ENCODE measurements around the gene RASSF4.
"Not testable (repeated sequence)": the region's sequence is repeated elsewhere in the genome, so short reads cannot be mapped to it uniquely, and the experiment has no call there.

Gene RASSF4

DNA sequence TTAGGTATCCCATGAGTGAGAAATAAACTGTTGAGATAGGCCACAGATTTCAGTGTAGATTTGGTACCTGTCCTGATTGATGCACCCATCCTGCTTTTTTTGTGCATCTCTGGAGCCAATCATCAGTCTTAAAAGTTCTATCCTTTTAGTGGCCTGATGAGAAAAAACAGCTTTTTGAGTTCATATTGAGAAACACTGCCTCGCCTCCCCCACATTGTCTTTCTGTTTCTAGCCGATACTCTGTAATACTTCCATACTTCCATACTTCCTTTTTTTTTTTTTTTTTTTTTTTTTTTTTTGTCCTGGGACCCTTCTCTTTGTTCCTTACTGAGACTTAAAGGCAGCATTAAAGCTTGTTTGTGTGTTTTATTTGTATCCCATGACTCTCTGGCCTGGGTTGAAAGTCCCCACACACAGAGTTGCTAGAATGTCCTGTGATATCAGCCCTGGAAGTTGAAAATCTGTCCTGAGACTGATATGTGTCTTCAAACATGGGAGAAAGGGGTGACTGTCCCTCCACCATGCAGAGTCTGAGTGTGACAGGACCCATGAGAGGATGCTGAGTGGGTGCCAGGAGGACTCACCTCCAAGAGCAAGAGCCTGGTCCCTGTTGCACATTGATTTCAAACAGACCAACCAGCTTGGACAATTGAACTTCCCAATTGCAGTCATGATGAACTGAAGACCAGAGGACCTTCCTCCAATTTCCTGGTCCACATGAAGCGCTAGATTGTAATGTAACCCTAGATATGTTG, 46.9 kb downstream of the RASSF4 start:
- no peak for DNase-seq (ENCODE audit: low spot score)

DNA sequence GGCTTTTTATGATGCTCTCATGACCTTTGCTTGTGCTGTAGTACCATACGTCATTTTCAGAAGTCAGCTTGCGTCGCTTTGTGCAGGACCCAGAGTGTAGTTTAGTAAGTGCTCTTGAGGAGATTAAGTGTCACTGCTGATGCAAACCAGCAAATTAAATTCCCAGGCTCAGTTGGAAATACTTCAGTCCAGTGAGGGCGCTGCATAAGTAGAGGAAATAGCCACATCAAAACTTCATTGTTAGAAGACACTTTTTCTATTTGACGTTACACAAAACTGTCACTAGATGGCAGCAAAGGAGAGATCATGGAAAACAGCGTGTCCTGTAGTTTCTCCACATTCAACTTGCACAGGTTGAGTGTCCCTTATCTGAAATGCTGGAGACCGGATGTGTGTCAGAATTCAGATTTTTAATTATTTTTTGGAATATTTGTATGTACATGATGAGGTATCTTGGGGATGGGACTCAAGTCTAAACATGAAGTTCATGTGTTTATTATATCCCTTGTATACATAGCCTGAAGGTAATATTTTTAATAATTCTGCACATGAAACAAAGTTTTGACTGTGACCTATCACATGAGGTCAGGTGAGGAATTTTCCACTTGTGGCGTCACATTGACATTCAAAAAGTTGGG, 49.0 kb downstream of the RASSF4 start:
- peak; percentile 66 for DNase-seq (ENCODE audit: low spot score)

DNA sequence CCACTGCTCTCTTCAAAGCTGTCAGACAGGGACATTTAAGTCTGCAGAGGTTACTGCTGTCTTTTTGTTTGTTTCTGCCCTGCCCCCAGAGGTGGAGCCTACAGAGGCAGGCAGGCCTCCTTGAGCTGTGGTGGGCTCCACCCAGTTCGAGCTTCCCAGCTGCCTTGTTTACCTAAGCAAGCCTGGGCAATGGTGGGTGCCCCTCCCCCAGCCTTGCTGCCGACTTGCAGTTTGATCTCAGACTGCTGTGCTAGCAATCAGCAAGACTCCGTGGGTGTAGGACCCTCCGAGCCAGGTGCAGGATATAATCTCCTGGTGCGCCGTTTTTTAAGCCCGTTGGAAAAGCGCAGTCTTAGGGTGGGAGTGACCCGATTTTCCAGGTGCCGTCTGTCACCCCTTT, 55.0 kb downstream of the RASSF4 start:
- DNase-seq (ENCODE audit: low spot score): not testable (repeated sequence)

DNA sequence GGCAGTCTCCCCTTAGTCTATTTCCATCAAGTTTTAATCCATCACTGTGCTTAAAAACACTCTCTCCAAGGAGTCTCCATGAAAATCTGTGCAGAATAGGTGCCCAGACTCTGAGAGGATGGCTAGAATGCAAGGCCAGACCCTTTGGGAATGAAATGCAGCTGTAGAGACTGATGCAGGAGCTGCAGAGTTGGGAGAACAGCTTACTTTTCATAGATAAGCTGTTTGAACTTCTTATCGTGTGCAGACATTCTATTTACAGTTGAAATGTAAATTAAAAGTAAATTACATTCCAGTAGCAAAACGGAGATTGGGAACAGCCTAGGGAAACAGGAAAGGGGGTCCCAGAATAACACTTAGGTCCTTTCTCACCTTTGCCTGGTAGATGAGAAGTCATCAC, 56.0 kb downstream of the RASSF4 start:
- DNase-seq (ENCODE audit: low spot score): no peak

DNA sequence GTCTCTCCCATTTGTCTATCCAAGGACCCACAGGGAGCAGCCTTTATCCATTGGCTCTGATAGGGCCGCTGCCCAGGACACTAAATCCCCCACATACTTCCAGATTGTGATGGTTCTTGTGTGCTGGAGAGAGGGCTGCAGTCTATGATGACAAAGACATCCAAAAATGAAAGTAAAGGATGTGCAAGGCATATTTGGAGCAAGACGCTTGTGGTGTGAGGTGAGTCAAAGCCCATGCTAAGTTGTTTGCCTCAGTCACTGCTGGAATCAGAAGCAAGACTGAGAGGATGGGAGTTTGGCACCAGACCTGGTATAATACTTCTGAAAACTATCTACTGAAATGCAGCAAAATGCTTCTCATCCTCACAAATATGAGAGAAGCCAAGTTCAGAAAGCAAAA, 63.8 kb downstream of the RASSF4 start:
- DNase-seq (ENCODE audit: low spot score): no peak

DNA sequence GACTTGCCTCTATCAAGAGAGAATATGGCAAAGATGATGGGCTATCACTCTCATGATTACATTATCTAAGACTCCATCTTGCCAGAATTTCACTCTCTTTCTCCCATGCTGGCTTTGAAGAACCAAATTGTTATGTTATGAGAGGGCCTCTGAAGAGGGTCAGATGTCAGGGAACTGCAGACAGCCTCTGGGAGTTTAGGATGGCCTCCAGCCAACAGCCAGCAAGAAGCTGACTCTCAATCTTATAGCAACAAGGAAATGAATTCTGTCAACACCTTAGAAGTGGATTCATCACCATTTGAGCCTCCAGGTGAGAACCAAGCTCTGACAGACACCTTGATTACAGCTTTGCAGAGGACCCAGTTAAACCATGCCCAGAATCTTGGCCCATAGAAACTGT, 74.7 kb downstream of the RASSF4 start:
- no peak for DNase-seq (ENCODE audit: low spot score)

DNA sequence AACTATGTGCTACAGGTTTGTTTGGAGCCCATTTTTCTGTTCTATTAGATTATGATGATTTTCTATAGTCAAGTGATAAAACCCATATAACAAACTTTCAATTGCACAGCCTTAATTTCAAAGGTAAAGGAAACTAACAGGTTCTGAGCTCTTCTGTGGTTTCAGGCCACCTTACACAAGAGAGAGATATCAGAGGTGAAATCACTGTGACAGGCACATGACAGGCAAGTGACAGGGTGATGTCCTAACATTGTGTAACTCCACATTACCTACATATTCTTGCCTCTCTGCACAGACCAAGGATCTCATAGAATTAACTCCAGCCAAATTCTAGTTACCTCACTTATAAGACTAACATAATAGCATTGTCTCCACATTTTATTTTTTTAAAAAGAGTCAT, 76.1 kb downstream of the RASSF4 start:
- no peak for DNase-seq (ENCODE audit: low spot score)

DNA sequence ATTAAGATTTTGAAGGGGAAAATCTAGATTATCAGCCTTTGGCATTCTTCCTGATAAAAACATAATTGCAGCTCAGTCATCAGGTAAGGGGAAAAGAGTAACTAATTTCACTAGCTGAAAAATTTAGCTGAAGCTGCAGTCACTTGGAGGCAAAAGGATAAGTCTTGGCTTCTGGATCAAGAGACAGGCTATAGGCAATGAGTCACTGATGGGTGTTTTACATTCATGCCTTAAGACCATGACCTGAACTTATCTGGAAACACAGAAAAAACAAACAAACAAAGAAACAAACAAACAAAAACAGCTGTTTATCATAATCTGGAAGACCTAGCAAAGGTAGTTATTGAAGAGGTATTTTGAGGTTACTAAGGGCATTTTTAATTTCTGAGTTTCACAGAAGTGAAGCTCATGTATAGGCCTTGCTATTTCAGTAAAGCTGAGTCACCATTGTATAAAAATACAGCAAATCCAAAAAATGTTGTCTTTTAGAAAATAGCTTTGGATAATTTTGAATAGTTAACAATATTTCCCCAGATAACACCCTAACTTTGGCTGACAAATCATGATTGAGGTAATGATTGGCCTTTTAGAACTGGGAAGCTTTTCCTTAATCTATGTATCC, 81.4 kb downstream of the RASSF4 start:
- DNase-seq (ENCODE audit: low spot score): no peak

DNA sequence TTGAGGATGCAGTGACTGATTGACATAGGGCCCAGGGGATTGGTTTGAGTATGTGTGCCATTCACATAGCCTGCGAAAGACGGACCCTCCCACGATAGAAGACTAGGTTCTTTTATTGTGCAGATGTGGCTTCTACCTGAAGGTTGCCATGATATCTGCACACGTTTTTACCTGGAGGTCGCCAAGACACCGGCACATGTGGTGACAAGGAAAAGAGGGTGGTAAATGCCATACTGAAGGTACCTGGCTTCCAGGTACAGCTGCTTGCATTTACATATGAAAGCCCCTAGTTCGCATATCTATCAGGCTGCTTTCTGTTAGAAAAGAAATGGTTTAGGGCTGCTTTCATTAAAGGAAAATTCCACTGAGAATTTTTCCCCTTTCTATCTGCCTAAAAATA, 84.7 kb downstream of the RASSF4 start:
- no peak for DNase-seq (ENCODE audit: low spot score)

Measured in activated CD4-positive, alpha-beta T cell treated with anti-CD3 and anti-CD28 coated beads, Interleukin-2, Interleukin-4, amounts not matched to agents 100 ng/mL and 50 ng/mL, durations not matched to agents 16 hours and 8 hours (primary cell).